ENCODE results near the gene TMEM174.
A peak's percentile ranks its signal among the peaks of the same experiment; 100 is the strongest.

Gene TMEM174

GRCh38 chr5:73132759-73133158, 40.2 kb upstream of the TMEM174 start:
- TF ChIP-seq CTCF (conservative IDR thresholded peaks at IDR 0.05), result no peak
- H3K27ac ChIP-seq, result no peak overlapping the region

GRCh38 chr5:73135021-73135420, 38.0 kb upstream of the TMEM174 start:
- TF ChIP-seq CTCF (conservative IDR thresholded peaks at IDR 0.05), result no peak
- H3K27ac ChIP-seq, result no peak overlapping the region

GRCh38 chr5:73135429-73136054, 37.5 kb upstream of the TMEM174 start:
- H3K27ac ChIP-seq, result no peak overlapping the region
- TF ChIP-seq CTCF (conservative IDR thresholded peaks at IDR 0.05), result peak; percentile 34

GRCh38 chr5:73136055-73136562, 36.9 kb upstream of the TMEM174 start:
- no peak overlapping the region for H3K27ac ChIP-seq
- TF ChIP-seq CTCF (conservative IDR thresholded peaks at IDR 0.05), result no peak

- TF ChIP-seq CTCF (conservative IDR thresholded peaks at IDR 0.05), result no peak
Observed at GRCh38 chr5:73137563-73138530, 35.1 kb upstream of the TMEM174 start.

GRCh38 chr5:73139485-73139884, 33.5 kb upstream of the TMEM174 start:
- TF ChIP-seq CTCF (conservative IDR thresholded peaks at IDR 0.05), result no peak

More at GRCh38 chr5:73137563-73138530, 35.1 kb upstream of the TMEM174 start:
- no peak overlapping the region for H3K27ac ChIP-seq

GRCh38 chr5:73140801-73141200, 32.2 kb upstream of the TMEM174 start:
- no peak for TF ChIP-seq CTCF (conservative IDR thresholded peaks at IDR 0.05)
- H3K27ac ChIP-seq, result no peak overlapping the region

More at GRCh38 chr5:73139485-73139884, 33.5 kb upstream of the TMEM174 start:
- no peak overlapping the region for H3K27ac ChIP-seq

Data from VCaP (cell line).